HCT116 (cell line): ENCODE data around the gene CELA3B. TPM values are rescaled to one million over a fixed set of nuclear protein-coding genes. Genes with fewer than 3 reads are reported as not detected.
"Not testable (repeated sequence)": the region's sequence is repeated elsewhere in the genome, so short reads cannot be mapped to it uniquely, and the experiment has no call there.

Experiments
- ATAC-seq: fragments of 200-7000 bp; cut with Tn5 transposase; 2 replicates; pipeline ENCODE4 v1.9.1; 2020; ENCODE audit warnings: mild to moderate bottlenecking, moderate library complexity
- BruUV-seq: library from RNA; stranded (reverse); fragments of 400-500 nt; replicated peaks from 2 replicates; lab custom pipeline; 2021; lab: Mats Ljungman, UMichigan
- CTCF ChIA-PET: fragments of 300-600 bp; sonication (Branson Sonifier 250); formaldehyde crosslinking; loops from one replicate; lab custom pipeline; 2021; ENCODE audit warnings: antibody characterized with exemption; lab: Charles Lee
- POLR2A ChIA-PET: fragments of 300-600, 350-600 bp; sonication (Branson Sonifier 250); formaldehyde crosslinking; loops from one replicate; lab custom pipeline; 2021; ENCODE audit warnings: antibody characterized with exemption; lab: Charles Lee
- RAD21 ChIA-PET, 2 experiments: fragments of 300-600 bp; sonication (Branson Sonifier 250); formaldehyde crosslinking; loops; one replicate each; lab custom pipeline; 2023; ENCODE audit warnings: low total read pairs in 2 of 2; ENCODE audit not compliant: uncharacterized antibody in 2 of 2, unreplicated experiment in 2 of 2, low non-redundant PET in 1 of 2; lab: Charles Lee
- DNase-seq: peaks from one replicate; pipeline ENCODE4 v3.0.0-alpha.2; 2010; ENCODE audit warnings: low read depth, low spot score
- H2AFZ ChIP-seq: fragments of 200-600 bp; shearing (Covaris generic), sonication (generic); 2 replicates; pipeline ENCODE4 v1.6.1; 2017; ENCODE audit warnings: low read depth, mixed run types, mixed read lengths, antibody characterized with exemption, low read length; ENCODE audit not compliant: poor library complexity, severe bottlenecking
- H3K27ac ChIP-seq: 2 replicates; pipeline ENCODE4 v1.5.1; 2012; ENCODE audit warnings: low read depth, low read length
- H3K27me3 ChIP-seq: fragments of 200-600 bp; sonication (generic); 2 replicates; pipeline ENCODE4 v1.6.1; 2016; ENCODE audit warnings: mixed run types, low read length, mixed read lengths; ENCODE audit not compliant: insufficient read depth
- H3K36me3 ChIP-seq, 2 experiments: fragments of 200-500 bp in 1 of 2; fragments of 200-600 bp in 1 of 2; sonication (Bioruptor generic) in 1 of 2; sonication (generic) in 1 of 2; 2 replicates each; pipeline versions ENCODE4 v1.5.1 to v1.6.1; 2014 to 2016; ENCODE audit warnings: low read length in 2 of 2, inconsistent platforms in 1 of 2, mixed read lengths in 1 of 2, mixed run types in 1 of 2; ENCODE audit not compliant: insufficient read depth in 2 of 2, control insufficient read depth in 1 of 2
- H3K4me1 ChIP-seq, 2 experiments: fragments of 200-600 bp in 1 of 2; sonication (generic) in 1 of 2; 2 replicates each; pipeline versions ENCODE4 v1.5.1 to v1.6.1; 2012 to 2017; ENCODE audit warnings: low read length in 2 of 2, inconsistent platforms in 1 of 2, mild to moderate bottlenecking in 1 of 2, mixed read lengths in 1 of 2, mixed run types in 1 of 2, moderate library complexity in 1 of 2; ENCODE audit not compliant: insufficient read depth in 2 of 2, control insufficient read depth in 1 of 2
- H3K4me2 ChIP-seq: fragments of 200-600 bp; sonication (generic); 2 replicates; pipeline ENCODE4 v1.6.1; 2017; ENCODE audit warnings: mixed run types, low read length, mixed read lengths
- H3K4me3 ChIP-seq, 2 experiments: fragments of 200-600 bp in 1 of 2; sonication (generic) in 1 of 2; replicated peaks in 1 of 2; 2 replicates each; pipeline ENCODE4 v1.5.1; 2011 to 2016; ENCODE audit warnings: low read length in 2 of 2, control low read depth in 1 of 2, low read depth in 1 of 2, mild to moderate bottlenecking in 1 of 2, mixed read lengths in 1 of 2, mixed run types in 1 of 2
- H3K79me2 ChIP-seq: fragments of 200-600 bp; sonication (generic); 2 replicates; pipeline ENCODE4 v1.6.1; 2017; ENCODE audit warnings: mild to moderate bottlenecking, mixed run types, low read length, moderate library complexity, mixed read lengths; ENCODE audit not compliant: insufficient read depth
- H3K9ac ChIP-seq: fragments of 200-600 bp; sonication (generic); 2 replicates; pipeline ENCODE4 v1.6.1; 2016; ENCODE audit warnings: low read length, mixed read lengths
- H3K9me2 ChIP-seq: fragments of 200-600 bp; sonication (generic), shearing (Covaris generic); 2 replicates; pipeline ENCODE4 v1.6.1; 2017; ENCODE audit warnings: mixed run types, mild to moderate bottlenecking, moderate library complexity; ENCODE audit not compliant: insufficient read depth
- H3K9me3 ChIP-seq, 2 experiments: fragments of 200-500 bp in 1 of 2; fragments of 200-600 bp in 1 of 2; sonication (Bioruptor generic) in 1 of 2; sonication (generic) in 1 of 2; 2 replicates each; pipeline ENCODE4 v1.6.1; 2014 to 2017; ENCODE audit warnings: low read length in 2 of 2, mixed read lengths in 2 of 2, inconsistent platforms in 1 of 2, low read depth in 1 of 2, mild to moderate bottlenecking in 1 of 2, mixed run types in 1 of 2, moderate library complexity in 1 of 2; ENCODE audit not compliant: control insufficient read depth in 1 of 2, insufficient read depth in 1 of 2
- H4K20me1 ChIP-seq: fragments of 200-600 bp; sonication (generic), shearing (Covaris generic); 2 replicates; pipeline ENCODE4 v1.6.1; 2017; ENCODE audit warnings: mixed run types, mild to moderate bottlenecking, moderate library complexity; ENCODE audit not compliant: insufficient read depth
- ATF3 ChIP-seq: IDR thresholded peaks from 2 replicates; pipeline ENCODE4 v1.6.1; 2012
- CEBPB ChIP-seq: IDR thresholded peaks from 2 replicates; pipeline ENCODE4 v1.6.1; 2012; ENCODE audit warnings: low read depth
- EZH2 ChIP-seq: fragments of 200-600 bp; sonication (generic); IDR thresholded peaks from 2 replicates; pipeline ENCODE4 v1.6.1; 2017; ENCODE audit warnings: antibody characterized with exemption, mixed run types
- EZH2phosphoT487 ChIP-seq: fragments of 200-600 bp; IDR thresholded peaks from 2 replicates; pipeline ENCODE4 v1.6.1; 2018; ENCODE audit warnings: antibody characterized with exemption, borderline replicate concordance
- JUND ChIP-seq: IDR thresholded peaks from 2 replicates; pipeline ENCODE4 v1.6.1; 2012
- MAX ChIP-seq: IDR thresholded peaks from 2 replicates; pipeline ENCODE4 v1.6.1; 2012
- POLR2A ChIP-seq: IDR thresholded peaks from 2 replicates; pipeline ENCODE4 v1.7.0; 2011; ENCODE audit warnings: borderline replicate concordance; ENCODE audit not compliant: insufficient read depth, insufficient read length; ENCODE audit errors: extremely low read depth
- POLR2AphosphoS5 ChIP-seq: IDR thresholded peaks from 2 replicates; pipeline ENCODE4 v1.6.1; 2011; ENCODE audit warnings: mild to moderate bottlenecking, low read depth, low read length, moderate library complexity
- SP1 ChIP-seq: IDR thresholded peaks from 2 replicates; pipeline ENCODE4 v1.6.1; 2012; ENCODE audit warnings: low read depth
- YY1 ChIP-seq: IDR thresholded peaks from 2 replicates; pipeline ENCODE4 v1.6.1; 2011; ENCODE audit warnings: low read length, low read depth, moderate library complexity, mild to moderate bottlenecking; ENCODE audit not compliant: insufficient replicate concordance; ENCODE audit errors: extremely low read depth
- ZFX ChIP-seq: fragments of 450-650 bp; IDR thresholded peaks from 2 replicates; pipeline ENCODE4 v1.6.1; 2017
- intact Hi-C: fragments of 100-400 bp; cut with micrococcal nuclease; formaldehyde crosslinking; loops from 2 replicates; pipeline ENCODE4 v1.10.0; 2022
- total RNA-seq: library from RNA; stranded (reverse); gene quantifications from one replicate; pipeline ENCODE4 v1.2.1, GENCODE V29; 2021; ENCODE audit not compliant: unreplicated experiment
- TF ChIP-seq, protein P1 (sequence below): IDR thresholded peaks from 2 replicates; pipeline ENCODE4 v1.6.1; 2012; ENCODE audit warnings: low read depth
- TF ChIP-seq, protein P2 (sequence below), 3 experiments: fragments of 200-600 bp in 1 of 3; sonication (generic) in 1 of 3; IDR thresholded peaks in 2 of 3; conservative IDR thresholded peaks in 1 of 3; 2 replicates each; pipeline ENCODE4 v1.5.1; 2012 to 2017; ENCODE audit warnings: low read depth in 2 of 3, low read length in 2 of 3, antibody characterized with exemption in 1 of 3, borderline replicate concordance in 1 of 3, control low read depth in 1 of 3, mild to moderate bottlenecking in 1 of 3, mixed read lengths in 1 of 3, mixed run types in 1 of 3, moderate library complexity in 1 of 3; ENCODE audit not compliant: insufficient read depth in 1 of 3

CELA3B gene
- total RNA-seq, 1 experiment from 2014 or later: 5.3 TPM

DNA sequence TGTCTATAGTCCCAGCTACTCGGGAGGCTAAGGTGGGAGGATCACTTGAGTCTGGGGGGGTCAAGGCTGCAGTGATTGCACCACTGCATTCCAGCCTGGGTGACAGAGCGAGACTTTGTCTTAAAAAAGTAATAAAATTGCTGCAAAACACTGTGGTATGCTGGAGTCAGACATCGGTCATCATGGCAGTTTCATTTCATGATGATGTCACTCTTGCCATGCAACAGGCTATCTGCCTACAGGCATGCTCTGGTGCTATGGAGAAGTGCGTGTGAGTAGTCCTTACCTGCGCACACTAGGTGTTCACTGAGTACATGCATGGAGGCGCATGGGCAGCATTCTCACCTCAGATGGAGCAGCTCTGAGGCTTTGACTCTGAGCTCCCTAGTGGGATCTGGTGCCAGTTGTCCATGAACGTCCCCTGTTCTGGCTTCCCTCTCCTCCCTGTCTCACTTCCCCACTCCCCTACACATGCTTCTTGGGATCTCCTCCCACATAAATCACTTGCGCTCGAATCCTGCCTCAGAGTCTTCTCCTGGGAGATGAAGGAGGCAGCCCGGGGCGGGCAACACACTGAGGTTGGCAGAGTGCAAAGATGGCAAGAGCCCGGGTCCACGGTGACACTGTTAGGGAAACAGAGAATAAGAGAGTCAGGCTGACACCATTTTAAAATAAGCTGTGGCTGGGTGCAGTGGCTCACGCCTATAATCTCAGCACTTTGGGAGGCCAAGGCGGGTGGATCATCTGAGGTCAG is 10.4 kb upstream of the CELA3B start:
- DNase-seq (no peak), ATAC-seq (no peak)
- BruUV-seq: no TSS peak
- H3K4me2 ChIP-seq: no peak overlapping the region
- intact Hi-C loops: no loop called here
- no peaks in the 10 kb centered on the region for H4K20me1 ChIP-seq
- H3K9me3 ChIP-seq: no peaks in the 10 kb centered on the region
- H3K9ac ChIP-seq: no peak overlapping the region
- CTCF ChIA-PET: no interaction called here
- H3K27me3 ChIP-seq: no peaks in the 10 kb centered on the region
- TF ChIP-seq POLR2AphosphoS5 (no peak), CEBPB (no peak), EZH2 (no peak), EZH2phosphoT487 (no peak), ZFX (no peak), YY1 (no peak), ATF3 (no peak), MAX (no peak), SP1 (no peak), POLR2A (no peak), JUND (no peak)
- TF ChIP-seq, protein P1, sequence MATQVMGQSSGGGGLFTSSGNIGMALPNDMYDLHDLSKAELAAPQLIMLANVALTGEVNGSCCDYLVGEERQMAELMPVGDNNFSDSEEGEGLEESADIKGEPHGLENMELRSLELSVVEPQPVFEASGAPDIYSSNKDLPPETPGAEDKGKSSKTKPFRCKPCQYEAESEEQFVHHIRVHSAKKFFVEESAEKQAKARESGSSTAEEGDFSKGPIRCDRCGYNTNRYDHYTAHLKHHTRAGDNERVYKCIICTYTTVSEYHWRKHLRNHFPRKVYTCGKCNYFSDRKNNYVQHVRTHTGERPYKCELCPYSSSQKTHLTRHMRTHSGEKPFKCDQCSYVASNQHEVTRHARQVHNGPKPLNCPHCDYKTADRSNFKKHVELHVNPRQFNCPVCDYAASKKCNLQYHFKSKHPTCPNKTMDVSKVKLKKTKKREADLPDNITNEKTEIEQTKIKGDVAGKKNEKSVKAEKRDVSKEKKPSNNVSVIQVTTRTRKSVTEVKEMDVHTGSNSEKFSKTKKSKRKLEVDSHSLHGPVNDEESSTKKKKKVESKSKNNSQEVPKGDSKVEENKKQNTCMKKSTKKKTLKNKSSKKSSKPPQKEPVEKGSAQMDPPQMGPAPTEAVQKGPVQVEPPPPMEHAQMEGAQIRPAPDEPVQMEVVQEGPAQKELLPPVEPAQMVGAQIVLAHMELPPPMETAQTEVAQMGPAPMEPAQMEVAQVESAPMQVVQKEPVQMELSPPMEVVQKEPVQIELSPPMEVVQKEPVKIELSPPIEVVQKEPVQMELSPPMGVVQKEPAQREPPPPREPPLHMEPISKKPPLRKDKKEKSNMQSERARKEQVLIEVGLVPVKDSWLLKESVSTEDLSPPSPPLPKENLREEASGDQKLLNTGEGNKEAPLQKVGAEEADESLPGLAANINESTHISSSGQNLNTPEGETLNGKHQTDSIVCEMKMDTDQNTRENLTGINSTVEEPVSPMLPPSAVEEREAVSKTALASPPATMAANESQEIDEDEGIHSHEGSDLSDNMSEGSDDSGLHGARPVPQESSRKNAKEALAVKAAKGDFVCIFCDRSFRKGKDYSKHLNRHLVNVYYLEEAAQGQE: no peak
- TF ChIP-seq, protein P2, sequence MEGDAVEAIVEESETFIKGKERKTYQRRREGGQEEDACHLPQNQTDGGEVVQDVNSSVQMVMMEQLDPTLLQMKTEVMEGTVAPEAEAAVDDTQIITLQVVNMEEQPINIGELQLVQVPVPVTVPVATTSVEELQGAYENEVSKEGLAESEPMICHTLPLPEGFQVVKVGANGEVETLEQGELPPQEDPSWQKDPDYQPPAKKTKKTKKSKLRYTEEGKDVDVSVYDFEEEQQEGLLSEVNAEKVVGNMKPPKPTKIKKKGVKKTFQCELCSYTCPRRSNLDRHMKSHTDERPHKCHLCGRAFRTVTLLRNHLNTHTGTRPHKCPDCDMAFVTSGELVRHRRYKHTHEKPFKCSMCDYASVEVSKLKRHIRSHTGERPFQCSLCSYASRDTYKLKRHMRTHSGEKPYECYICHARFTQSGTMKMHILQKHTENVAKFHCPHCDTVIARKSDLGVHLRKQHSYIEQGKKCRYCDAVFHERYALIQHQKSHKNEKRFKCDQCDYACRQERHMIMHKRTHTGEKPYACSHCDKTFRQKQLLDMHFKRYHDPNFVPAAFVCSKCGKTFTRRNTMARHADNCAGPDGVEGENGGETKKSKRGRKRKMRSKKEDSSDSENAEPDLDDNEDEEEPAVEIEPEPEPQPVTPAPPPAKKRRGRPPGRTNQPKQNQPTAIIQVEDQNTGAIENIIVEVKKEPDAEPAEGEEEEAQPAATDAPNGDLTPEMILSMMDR (IDR thresholded peaks at IDR 0.05 in 2 of 3, conservative IDR thresholded peaks at IDR 0.05 in 1 of 3; ENCODE audit: borderline replicate concordance in 1 of 3, insufficient read depth in 1 of 3, low read depth in 2 of 3, low read length in 2 of 3): no peak
- H3K27ac ChIP-seq: no peak overlapping the region
- H3K4me3 ChIP-seq: no peak overlapping the region
- H3K36me3 ChIP-seq: no peaks in the 10 kb centered on the region
- peaks cover 3 to 13% of the 10 kb centered on the region in 2 experiments; a peak in 3 of 4 replicates for H3K4me1 ChIP-seq
- no peaks in the 10 kb centered on the region for H3K9me2 ChIP-seq
- POLR2A ChIA-PET: no interaction called here
- no peaks in the 10 kb centered on the region for H3K79me2 ChIP-seq
- H2AFZ ChIP-seq: no peak overlapping the region
- RAD21 ChIA-PET: no interaction called here

- H2AFZ ChIP-seq, H3K4me3 ChIP-seq, H3K9me2 ChIP-seq, RAD21 ChIA-PET, H3K27me3 ChIP-seq, H3K4me2 ChIP-seq, H3K79me2 ChIP-seq, POLR2A ChIA-PET, BruUV-seq, ATAC-seq, H3K9ac ChIP-seq, CTCF ChIA-PET, H3K36me3 ChIP-seq, H4K20me1 ChIP-seq, H3K9me3 ChIP-seq, H3K27ac ChIP-seq, DNase-seq, intact Hi-C loops: not testable (repeated sequence)
- H3K4me1 ChIP-seq: peaks cover 3 to 13% of the 10 kb centered on the region in 2 experiments; a peak in 3 of 4 replicates
Observed at GRCh38 chr1:21967216-21967615, 9.6 kb upstream of the CELA3B start.
